ENCODE data around the gene NPDC1. TPM values are rescaled to one million over a fixed set of nuclear protein-coding genes. Genes with fewer than 3 reads are reported as not detected.

Gene NPDC1
- total and polyA plus RNA-seq, 4 donors = 2.7 to 14.5 (median 7.3) TPM

- H3K4me3 ChIP-seq (ENCODE audit: low read depth in 1 of 3, low read length in 3 of 3) = peak overlapping the region in 1 of 3 donors; percentile 52
- peak overlapping the region; percentile 84 to 88 for H3K27ac ChIP-seq (ENCODE audit: low read depth in 1 of 2, low read length in 2 of 2)
- H3K36me3 ChIP-seq (ENCODE audit: control insufficient read depth in 4 of 4, insufficient read depth in 3 of 4, low read depth in 1 of 4, low read length in 3 of 4) = no peaks in the 10 kb centered on the region
- DNase-seq (ENCODE audit: low spot score) = no peak
- no peak overlapping the region for H3K9ac ChIP-seq (ENCODE audit: low read depth in 1 of 2, low read length in 2 of 2)
- no peaks in the 10 kb centered on the region for H3K9me3 ChIP-seq (ENCODE audit: control insufficient read depth in 4 of 4, low read length in 3 of 4)
- 40% methylated on average over 17 of the region's 17 CpGs for WGBS
- TF ChIP-seq FOXA2 (IDR thresholded peaks at IDR 0.05) (no peak), SP1 (IDR thresholded peaks at IDR 0.05) (no peak), ATF3 (IDR thresholded peaks at IDR 0.05) (no peak), HNF4G (IDR thresholded peaks at IDR 0.05) (peak; percentile 50), REST (IDR thresholded peaks at IDR 0.05) (no peak), FOXA1 (IDR thresholded peaks at IDR 0.05) (no peak), RAD21 (IDR thresholded peaks at IDR 0.05) (no peak), RXRA (IDR thresholded peaks at IDR 0.05) (peak in 1 of 2 donors; percentile 34), NR2F2 (IDR thresholded peaks at IDR 0.05) (no peak), MAX (IDR thresholded peaks at IDR 0.05) (no peak), TAF1 (conservative IDR thresholded peaks at IDR 0.05) (no peak), HNF4A (conservative IDR thresholded peaks at IDR 0.05) (peak; percentile 86 to 94), YY1 (IDR thresholded peaks at IDR 0.05) (no peak), JUND (IDR thresholded peaks at IDR 0.05) (no peak), ZBTB33 (IDR thresholded peaks at IDR 0.05) (no peak), CTCF (IDR thresholded peaks at IDR 0.05; ENCODE audit: low read depth, low read length, missing input control) (no peak), GABPA (IDR thresholded peaks at IDR 0.05 in 1 of 2, conservative IDR thresholded peaks at IDR 0.05 in 1 of 2) (no peak)
- peaks cover 21 to 38% (median 30%) of the 10 kb centered on the region in 4 donors for H3K4me1 ChIP-seq (ENCODE audit: control insufficient read depth in 4 of 4, insufficient read depth in 4 of 4, low read length in 3 of 4)
- H3K27me3 ChIP-seq (ENCODE audit: control insufficient read depth in 4 of 4, insufficient read depth in 4 of 4, low read length in 3 of 4) = no peaks in the 10 kb centered on the region
Measured at GRCh38 chr9:137054932-137055384, 9.0 kb upstream of the NPDC1 start.
